ENCODE measurements around the gene ADI1.

GRCh38 chr2:3460156-3460555, 59.2 kb downstream of the ADI1 start:
- TF ChIP-seq EZH2phosphoT487 (IDR thresholded peaks at IDR 0.05; ENCODE audit: insufficient read depth, low read depth) (no peak), EZH2 (IDR thresholded peaks at IDR 0.05; ENCODE audit: insufficient read depth, poor library complexity, severe bottlenecking) (no peak)
